OCI-LY7 (cell line): ENCODE data around the gene PRSS56. TPM values are rescaled to one million over a fixed set of nuclear protein-coding genes. Genes with fewer than 3 reads are reported as not detected.

Experiments
- BruUV-seq: library from RNA; stranded (reverse); fragments of 400-500 nt; replicated peaks from 2 replicates; lab custom pipeline; 2021; lab: Mats Ljungman, UMichigan
- CTCF ChIA-PET: fragments of 300-600 bp; sonication (Branson Sonifier 250); formaldehyde crosslinking; loops from one replicate; lab custom pipeline; 2022; ENCODE audit warnings: antibody characterized with exemption; ENCODE audit not compliant: unreplicated experiment; lab: Charles Lee
- POLR2A ChIA-PET: fragments of 300-600 bp; sonication (Branson Sonifier 250); formaldehyde crosslinking; loops from one replicate; lab custom pipeline; 2022; ENCODE audit warnings: antibody characterized with exemption; lab: Charles Lee
- DNase-seq: peaks from one replicate; pipeline ENCODE4 v3.0.0-alpha.2; 2015; ENCODE audit warnings: low spot score
- H2AFZ ChIP-seq: fragments of 200-600 bp; sonication (generic), shearing (Covaris generic); 2 replicates; pipeline ENCODE4 v1.6.1; 2014; ENCODE audit warnings: mild to moderate bottlenecking, antibody characterized with exemption, low read length, moderate library complexity
- H3K27ac ChIP-seq: fragments of 200-600 bp; sonication (generic); 2 replicates; pipeline ENCODE4 v1.5.1; 2014; ENCODE audit warnings: mixed run types, low read depth, mild to moderate bottlenecking, moderate library complexity, low read length, inconsistent platforms; ENCODE audit not compliant: poor library complexity, severe bottlenecking
- H3K36me3 ChIP-seq: fragments of 200-600 bp; sonication (generic); 2 replicates; pipeline ENCODE4 v1.6.1; 2014; ENCODE audit warnings: mild to moderate bottlenecking, antibody characterized with exemption, low read length, moderate library complexity, mixed read lengths; ENCODE audit not compliant: insufficient read depth
- H3K4me1 ChIP-seq: fragments of 200-600 bp; sonication (generic); 2 replicates; pipeline ENCODE4 v1.5.1; 2014; ENCODE audit warnings: mild to moderate bottlenecking, low read length; ENCODE audit not compliant: insufficient read depth, poor library complexity, severe bottlenecking
- H3K4me2 ChIP-seq: fragments of 200-600 bp; sonication (generic); 2 replicates; pipeline ENCODE4 v1.6.1; 2014; ENCODE audit warnings: mild to moderate bottlenecking, low read length
- H3K4me3 ChIP-seq: fragments of 200-600 bp; sonication (generic); 2 replicates; pipeline ENCODE4 v1.5.1; 2014; ENCODE audit warnings: mild to moderate bottlenecking, low read depth, low read length; ENCODE audit not compliant: poor library complexity, severe bottlenecking
- H3K79me2 ChIP-seq: fragments of 200-600 bp; sonication (generic); 2 replicates; pipeline ENCODE4 v1.6.1; 2016; ENCODE audit warnings: low read depth, mild to moderate bottlenecking, low read length, moderate library complexity, mixed read lengths; ENCODE audit not compliant: insufficient read depth
- H3K9me2 ChIP-seq: fragments of 200-600 bp; sonication (generic); 2 replicates; pipeline ENCODE4 v1.6.1; 2016; ENCODE audit warnings: mild to moderate bottlenecking, low read length, mixed read lengths; ENCODE audit not compliant: insufficient read depth
- H3K9me3 ChIP-seq: fragments of 200-600 bp; sonication (generic); 2 replicates; pipeline ENCODE4 v1.6.1; 2014; ENCODE audit warnings: mild to moderate bottlenecking, mixed run types, low read length, mixed read lengths
- H4K20me1 ChIP-seq: fragments of 200-600 bp; sonication (generic); 2 replicates; pipeline ENCODE4 v1.6.1; 2014; ENCODE audit warnings: mild to moderate bottlenecking, antibody characterized with exemption, low read length, moderate library complexity, mixed read lengths; ENCODE audit not compliant: insufficient read depth
- CTCF ChIP-seq: fragments of 200-600 bp; sonication (generic); conservative IDR thresholded peaks from 2 replicates; pipeline ENCODE4 v1.5.1; 2014; ENCODE audit warnings: mild to moderate bottlenecking, antibody characterized with exemption, low read length, moderate library complexity, mixed read lengths
- EZH2phosphoT487 ChIP-seq: fragments of 200-600 bp; sonication (generic); IDR thresholded peaks from 2 replicates; pipeline ENCODE4 v1.6.1; 2018; ENCODE audit warnings: low read depth, borderline replicate concordance, mild to moderate bottlenecking, mixed run types, antibody characterized with exemption, low read length, moderate library complexity, mixed read lengths
- intact Hi-C: fragments of 100-400 bp; cut with micrococcal nuclease; formaldehyde crosslinking; loops from one replicate; pipeline ENCODE4 v1.10.0; 2022; ENCODE audit not compliant: unreplicated experiment
- total RNA-seq, 2 experiments: library from RNA; depleted of rRNA in 1 of 2; stranded (reverse); fragments of >200 nt in 1 of 2; shearing (Covaris generic) in 1 of 2; gene quantifications; 2 replicates each; pipeline ENCODE4 v1.2.3, GENCODE V29; 2014 to 2022

Gene PRSS56
- total RNA-seq, 2 experiments from 2014 or later = not detected

GRCh38 chr2:232489516-232490220 is 30.5 kb upstream of the PRSS56 start:
- BruUV-seq = no TSS peak
- no peak for DNase-seq
- no peak overlapping the region for H3K4me3 ChIP-seq
- H3K27ac ChIP-seq = no peak overlapping the region
- TF ChIP-seq EZH2phosphoT487 (no peak), CTCF (no peak)
- H4K20me1 ChIP-seq = no peaks in the 10 kb centered on the region
- H3K36me3 ChIP-seq = no peaks in the 10 kb centered on the region
- H3K4me1 ChIP-seq = no peaks in the 10 kb centered on the region
- no peaks in the 10 kb centered on the region for H3K79me2 ChIP-seq
- intact Hi-C loops = no loop called here
- H3K4me2 ChIP-seq = no peak overlapping the region
- POLR2A ChIA-PET = interaction anchor here (0.8 kb wide), 1 partner anchor 11 kb away, joined by 3 read pairs; no protein-coding TSS in a partner anchor
- no peak overlapping the region for H2AFZ ChIP-seq
- CTCF ChIA-PET = no interaction called here
- no peaks in the 10 kb centered on the region for H3K9me2 ChIP-seq
- no peaks in the 10 kb centered on the region for H3K9me3 ChIP-seq

GRCh38 chr2:232490221-232491138 is 29.7 kb upstream of the PRSS56 start:
- no peaks in the 10 kb centered on the region for H3K9me2 ChIP-seq
- H3K36me3 ChIP-seq = no peaks in the 10 kb centered on the region
- ChIA-PET CTCF (no interaction called here), POLR2A (interaction anchor here (0.7 kb wide), 1 partner anchor 1813 kb away, joined by 3 read pairs; no protein-coding TSS in a partner anchor)
- no peaks in the 10 kb centered on the region for H4K20me1 ChIP-seq
- H2AFZ ChIP-seq = no peak overlapping the region
- intact Hi-C loops = no loop called here
- BruUV-seq = no TSS peak
- no peak for DNase-seq
- H3K9me3 ChIP-seq = no peaks in the 10 kb centered on the region
- TF ChIP-seq EZH2phosphoT487 (no peak), CTCF (no peak)
- H3K4me3 ChIP-seq = no peak overlapping the region
- H3K4me1 ChIP-seq = no peaks in the 10 kb centered on the region
- no peaks in the 10 kb centered on the region for H3K79me2 ChIP-seq
- no peak overlapping the region for H3K27ac ChIP-seq
- H3K4me2 ChIP-seq = no peak overlapping the region
